HEK293 (cell line): Measurements from ENCODE around the gene HMX1.

ENCODE experiments used
- CTCF ChIP-seq: fragments of 450-650 bp; formaldehyde crosslinking; IDR thresholded peaks from 2 replicates; pipeline ENCODE4 v1.5.1; 2016; ENCODE audit warnings: missing biosample characterization, missing genetic modification characterization
- GLIS1 ChIP-seq: fragments of 450-650 bp; formaldehyde crosslinking; IDR thresholded peaks from 2 replicates; pipeline ENCODE4 v1.5.1; 2016; ENCODE audit warnings: missing biosample characterization, missing genetic modification characterization
- HOXD13 ChIP-seq: sonication (generic); formaldehyde crosslinking; IDR thresholded peaks from 2 replicates; pipeline ENCODE4 v1.8.0; 2022; ENCODE audit warnings: missing genetic modification reagents, borderline replicate concordance
- ZBTB10 ChIP-seq: fragments of 450-650 bp; formaldehyde crosslinking; IDR thresholded peaks from 2 replicates; pipeline ENCODE4 v1.5.1; 2016; ENCODE audit warnings: missing biosample characterization, missing genetic modification characterization
- ZBTB11 ChIP-seq: fragments of 450-650 bp; formaldehyde crosslinking; conservative IDR thresholded peaks from 2 replicates; pipeline ENCODE4 v1.5.1; 2016; ENCODE audit warnings: low read depth, missing biosample characterization, missing genetic modification characterization
- ZBTB20 ChIP-seq: fragments of 450-650 bp; formaldehyde crosslinking; IDR thresholded peaks from 2 replicates; pipeline ENCODE4 v1.5.1; 2016; ENCODE audit warnings: missing biosample characterization, missing genetic modification characterization
- ZBTB26 ChIP-seq: fragments of 450-650 bp; formaldehyde crosslinking; optimal IDR thresholded peaks from 2 replicates; pipeline ENCODE3; 2016; ENCODE audit warnings: missing biosample characterization, mild to moderate bottlenecking, missing genetic modification characterization
- ZNF138 ChIP-seq: fragments of 450-650 bp; formaldehyde crosslinking; IDR thresholded peaks from 2 replicates; pipeline ENCODE4 v1.5.1; 2016; ENCODE audit warnings: missing biosample characterization, missing genetic modification characterization, borderline replicate concordance
- ZNF2 ChIP-seq: fragments of 450-650 bp; formaldehyde crosslinking; IDR thresholded peaks from 2 replicates; pipeline ENCODE4 v1.5.1; 2016; ENCODE audit warnings: missing biosample characterization, missing genetic modification characterization
- ZNF335 ChIP-seq: fragments of 450-650 bp; formaldehyde crosslinking; conservative IDR thresholded peaks from 2 replicates; pipeline ENCODE4 v1.5.1; 2016; ENCODE audit warnings: missing biosample characterization, missing genetic modification characterization
- ZNF354C ChIP-seq: fragments of 450-650 bp; formaldehyde crosslinking; IDR thresholded peaks from 2 replicates; pipeline ENCODE4 v1.5.1; 2016; ENCODE audit warnings: missing biosample characterization, missing genetic modification characterization, low read depth, borderline replicate concordance
- ZNF610 ChIP-seq: fragments of 450-650 bp; formaldehyde crosslinking; IDR thresholded peaks from 2 replicates; pipeline ENCODE4 v1.5.1; 2016; ENCODE audit warnings: missing biosample characterization, missing genetic modification characterization, borderline replicate concordance
- ZNF654 ChIP-seq: fragments of 450-650 bp; formaldehyde crosslinking; IDR thresholded peaks from 2 replicates; pipeline ENCODE4 v1.5.1; 2016; ENCODE audit warnings: low read depth, missing biosample characterization, missing genetic modification characterization
- ZNF664 ChIP-seq: fragments of 450-650 bp; formaldehyde crosslinking; IDR thresholded peaks from 2 replicates; pipeline ENCODE4 v1.5.1; 2016; ENCODE audit warnings: missing biosample characterization, missing genetic modification characterization

GRCh38 chr4:8898419-8898818 lies 26.8 kb upstream of the HMX1 start:
- TF ChIP-seq ZNF335 (tag by site-specific recombination) (no peak), ZBTB20 (tag by site-specific recombination) (no peak), CTCF (tag by site-specific recombination) (no peak), ZNF664 (tag by site-specific recombination) (no peak), ZNF2 (tag by site-specific recombination) (no peak), ZNF610 (tag by site-specific recombination) (no peak), HOXD13 (CRISPR knock-in tag) (no peak), ZBTB11 (tag by site-specific recombination) (no peak), ZNF354C (tag by site-specific recombination) (no peak), ZNF654 (tag by site-specific recombination) (no peak), ZBTB26 (tag by site-specific recombination) (no peak), GLIS1 (tag by site-specific recombination) (no peak), ZNF138 (no peak), ZBTB10 (tag by site-specific recombination) (no peak)
